Measurements from ENCODE around the gene AK3.

DNA sequence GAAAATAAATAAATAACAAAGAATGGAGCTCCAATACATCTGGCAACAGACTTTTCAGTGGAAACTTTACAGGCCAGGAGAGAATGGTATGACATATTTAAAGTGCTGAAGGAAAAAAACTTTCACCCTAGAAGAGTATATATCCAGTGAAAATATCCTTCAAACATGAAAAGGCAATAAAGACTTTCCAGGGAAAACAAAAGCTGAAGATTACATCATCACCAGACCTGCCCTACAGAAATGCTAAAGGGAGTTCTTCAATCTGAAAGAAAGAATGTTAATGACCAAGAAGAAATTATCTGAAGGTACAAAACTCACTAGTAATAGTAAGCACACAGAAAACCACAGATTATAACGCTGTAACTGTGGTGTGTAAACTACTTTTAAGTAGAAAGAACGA is 43.4 kb upstream of the AK3 start:
- no peak for TF ChIP-seq CTCF (IDR thresholded peaks at IDR 0.05)
- TF ChIP-seq ZFX (IDR thresholded peaks at IDR 0.05; ENCODE audit: borderline replicate concordance), result no peak

Measured in 22Rv1 (cell line).